IPS DF 6.9 (cell line): ENCODE data around the gene SLC26A4.
"Not testable (repeated sequence)": the region's sequence is repeated elsewhere in the genome, so short reads cannot be mapped to it uniquely, and the experiment has no call there.

Experiments used
- DNase-seq: peaks from one replicate; pipeline ENCODE4 v3.0.0-alpha.2; 2013; ENCODE audit warnings: low read depth, low spot score
- H3K27ac ChIP-seq: one replicate; pipeline ENCODE4 v1.5.1; 2013; ENCODE audit warnings: low read length, control low read depth
- H3K27me3 ChIP-seq: 2 replicates; pipeline ENCODE4 v1.6.1; 2013; ENCODE audit warnings: mild to moderate bottlenecking, low read length; ENCODE audit not compliant: control insufficient read depth, insufficient read depth
- H3K36me3 ChIP-seq: 2 replicates; pipeline ENCODE4 v1.6.1; 2013; ENCODE audit warnings: low read length; ENCODE audit not compliant: control insufficient read depth, insufficient read depth
- H3K4me1 ChIP-seq: 2 replicates; pipeline ENCODE4 v1.6.1; 2013; ENCODE audit warnings: low read length; ENCODE audit not compliant: control insufficient read depth, insufficient read depth
- H3K4me3 ChIP-seq: 2 replicates; pipeline ENCODE4 v1.5.1; 2013; ENCODE audit warnings: mild to moderate bottlenecking, low read length
- H3K9me3 ChIP-seq: 2 replicates; pipeline ENCODE4 v1.6.1; 2013; ENCODE audit warnings: low read length, inconsistent platforms; ENCODE audit not compliant: control insufficient read depth, insufficient read depth
- WGBS: extraction: QIAGEN DNeasy Blood & Tissue Kit; methylation state at CpG from one replicate; pipeline ENCODE4 v1.1.7; 2013; ENCODE audit warnings: mixed read lengths, missing lambda C conversion rate; ENCODE audit not compliant: insufficient read length, insufficient coverage; 5-methylcytosine and 5-hydroxymethylcytosine counted together

Gene SLC26A4

GRCh38 chr7:107631588-107632491, 28.8 kb upstream of the SLC26A4 start:
- Histone ChIP-seq H3K4me1 (no peaks in the 10 kb centered on the region), H3K36me3 (no peaks in the 10 kb centered on the region), H3K27me3 (no peaks in the 10 kb centered on the region), H3K27ac (no peak overlapping the region), H3K9me3 (no peaks in the 10 kb centered on the region), H3K4me3 (no peak overlapping the region)
- DNase-seq: no peak
- WGBS: no CpG with 5 or more reads among the region's 12 CpGs

- no peaks in the 10 kb centered on the region for H3K9me3 ChIP-seq
- DNase-seq: no peak
- H3K27ac ChIP-seq: no peak overlapping the region
- no peaks in the 10 kb centered on the region for H3K36me3 ChIP-seq
- H3K4me3 ChIP-seq: no peak overlapping the region
- no CpG with 5 or more reads among the region's 2 CpGs for whole genome bisulfite sequencing
- no peaks in the 10 kb centered on the region for H3K4me1 ChIP-seq
- no peaks in the 10 kb centered on the region for H3K27me3 ChIP-seq
Observed at GRCh38 chr7:107632492-107632865, 28.1 kb upstream of the SLC26A4 start.

- no peak for DNase-seq
- Histone ChIP-seq H3K27me3 (no peaks in the 10 kb centered on the region), H3K4me3 (no peak overlapping the region), H3K9me3 (no peaks in the 10 kb centered on the region), H3K27ac (no peak overlapping the region), H3K36me3 (no peaks in the 10 kb centered on the region), H3K4me1 (no peaks in the 10 kb centered on the region)
- no CpG with 5 or more reads among the region's 1 CpG for WGBS
Observed at GRCh38 chr7:107638594-107638993, 22.0 kb upstream of the SLC26A4 start.

- H3K27me3 ChIP-seq, DNase-seq, H3K4me1 ChIP-seq, H3K36me3 ChIP-seq, H3K9me3 ChIP-seq, H3K4me3 ChIP-seq, H3K27ac ChIP-seq: not testable (repeated sequence)
- WGBS: no CpG with 5 or more reads among the region's 2 CpGs
Observed at GRCh38 chr7:107639070-107639469, 21.6 kb upstream of the SLC26A4 start.

- WGBS: no CpG with 5 or more reads among the region's 1 CpG
- no peak overlapping the region for H3K4me3 ChIP-seq
- H3K9me3 ChIP-seq: no peaks in the 10 kb centered on the region
- H3K27me3 ChIP-seq: no peaks in the 10 kb centered on the region
- no peak for DNase-seq
- H3K4me1 ChIP-seq: no peaks in the 10 kb centered on the region
- H3K27ac ChIP-seq: no peak overlapping the region
- no peaks in the 10 kb centered on the region for H3K36me3 ChIP-seq
Observed at GRCh38 chr7:107641676-107642075, 19.0 kb upstream of the SLC26A4 start.

GRCh38 chr7:107642501-107642900, 18.1 kb upstream of the SLC26A4 start:
- no CpG with 5 or more reads among the region's 4 CpGs for WGBS
- no peak for DNase-seq
- Histone ChIP-seq H3K36me3 (no peaks in the 10 kb centered on the region), H3K9me3 (no peaks in the 10 kb centered on the region), H3K27me3 (no peaks in the 10 kb centered on the region), H3K4me1 (no peaks in the 10 kb centered on the region), H3K27ac (no peak overlapping the region), H3K4me3 (no peak overlapping the region)

GRCh38 chr7:107643407-107643806, 17.2 kb upstream of the SLC26A4 start:
- Histone ChIP-seq H3K27me3 (no peaks in the 10 kb centered on the region), H3K9me3 (no peaks in the 10 kb centered on the region), H3K4me1 (no peaks in the 10 kb centered on the region), H3K4me3 (no peak overlapping the region), H3K27ac (no peak overlapping the region), H3K36me3 (no peaks in the 10 kb centered on the region)
- no CpG with 5 or more reads among the region's 1 CpG for WGBS
- DNase-seq: no peak

- no peaks in the 10 kb centered on the region for H3K9me3 ChIP-seq
- no peaks in the 10 kb centered on the region for H3K36me3 ChIP-seq
- no peaks in the 10 kb centered on the region for H3K4me1 ChIP-seq
- no peaks in the 10 kb centered on the region for H3K27me3 ChIP-seq
- no peak for DNase-seq
- no peak overlapping the region for H3K4me3 ChIP-seq
- no CpG with 5 or more reads among the region's 1 CpG for WGBS
- no peak overlapping the region for H3K27ac ChIP-seq
Observed at GRCh38 chr7:107643938-107644308, 16.7 kb upstream of the SLC26A4 start.

- no peak for DNase-seq
- Histone ChIP-seq H3K9me3 (no peaks in the 10 kb centered on the region), H3K36me3 (no peaks in the 10 kb centered on the region), H3K4me3 (no peak overlapping the region), H3K27me3 (no peaks in the 10 kb centered on the region), H3K27ac (no peak overlapping the region), H3K4me1 (no peaks in the 10 kb centered on the region)
- WGBS: 100% methylated on average over 1 of the region's 9 CpGs
Observed at GRCh38 chr7:107644309-107644974, 16.2 kb upstream of the SLC26A4 start.

GRCh38 chr7:107652642-107653041, 8.0 kb upstream of the SLC26A4 start:
- DNase-seq: no peak
- no peaks in the 10 kb centered on the region for H3K36me3 ChIP-seq
- H3K4me3 ChIP-seq: no peak overlapping the region
- no peaks in the 10 kb centered on the region for H3K9me3 ChIP-seq
- H3K4me1 ChIP-seq: no peaks in the 10 kb centered on the region
- no CpG with 5 or more reads among the region's 5 CpGs for WGBS
- H3K27ac ChIP-seq: no peak overlapping the region
- H3K27me3 ChIP-seq: 0 out of 2 replicates have a peak, but pooled peaks cover 2% of the 10 kb centered on the region

GRCh38 chr7:107658467-107658866, 2.2 kb upstream of the SLC26A4 start:
- H3K27ac ChIP-seq: no peak overlapping the region
- peaks cover 35% of the 10 kb centered on the region for H3K27me3 ChIP-seq

More at GRCh38 chr7:107658467-107658866, 2.2 kb upstream of the SLC26A4 start:
- no peaks in the 10 kb centered on the region for H3K36me3 ChIP-seq
- DNase-seq: no peak
- H3K4me1 ChIP-seq: no peaks in the 10 kb centered on the region
- no peaks in the 10 kb centered on the region for H3K9me3 ChIP-seq
- H3K4me3 ChIP-seq: no peak overlapping the region
